WERI-Rb-1 (cell line): Measurements from ENCODE around the gene AGBL1.

Source experiments
- DNase-seq: peaks from one replicate; pipeline ENCODE4 v3.0.0-alpha.2; 2020
- H3K27ac ChIP-seq: fragments of 250-450 bp; sonication (Bioruptor Pico); 2 replicates; pipeline ENCODE4 v1.5.1; 2020; ENCODE audit warnings: mild to moderate bottlenecking, moderate library complexity
- H3K27me3 ChIP-seq: fragments of 250-450 bp; sonication (Bioruptor Pico); 2 replicates; pipeline ENCODE4 v1.5.1; 2021; ENCODE audit warnings: mild to moderate bottlenecking, low read depth, moderate library complexity; ENCODE audit not compliant: insufficient read depth, severe bottlenecking
- H3K36me3 ChIP-seq: fragments of 250-450 bp; sonication (Bioruptor Pico); 2 replicates; pipeline ENCODE4 v1.5.1; 2020; ENCODE audit warnings: mild to moderate bottlenecking, moderate library complexity
- H3K4me3 ChIP-seq: 2 replicates; pipeline ENCODE4 v1.5.1; 2011; ENCODE audit warnings: low read depth, mild to moderate bottlenecking, control low read depth, low read length
- H3K9me3 ChIP-seq: fragments of 250-450 bp; sonication (Bioruptor Pico); 2 replicates; pipeline ENCODE4 v1.5.1; 2021; ENCODE audit warnings: mild to moderate bottlenecking, moderate library complexity; ENCODE audit not compliant: severe bottlenecking
- CTCF ChIP-seq: IDR thresholded peaks from 2 replicates; pipeline ENCODE4 v1.5.1; 2011; ENCODE audit warnings: low read depth, mild to moderate bottlenecking, control low read depth, inconsistent platforms, low read length

AGBL1 gene

GRCh38 chr15:86916671-86917360 lies 837.1 kb downstream of the AGBL1 start:
- no peak overlapping the region for H3K4me3 ChIP-seq

GRCh38 chr15:86917361-86917671 lies 837.6 kb downstream of the AGBL1 start:
- no peak overlapping the region for H3K4me3 ChIP-seq
- H3K27me3 ChIP-seq: peaks cover 10% of the 10 kb centered on the region
- H3K36me3 ChIP-seq: no peaks in the 10 kb centered on the region
- no peak for TF ChIP-seq CTCF
- H3K9me3 ChIP-seq: no peaks in the 10 kb centered on the region
- H3K27ac ChIP-seq: no peak overlapping the region
- DNase-seq: no peak

More at GRCh38 chr15:86916671-86917360, 837.1 kb downstream of the AGBL1 start:
- Histone ChIP-seq H3K27me3 (peaks cover 10% of the 10 kb centered on the region), H3K36me3 (no peaks in the 10 kb centered on the region), H3K27ac (no peak overlapping the region), H3K9me3 (no peaks in the 10 kb centered on the region)
- no peak for DNase-seq
- no peak for TF ChIP-seq CTCF

- H3K27ac ChIP-seq: no peak overlapping the region
Measured at GRCh38 chr15:86919581-86919980, 839.9 kb downstream of the AGBL1 start.

GRCh38 chr15:86929461-86929860 lies 849.8 kb downstream of the AGBL1 start:
- no peak for DNase-seq
- Histone ChIP-seq H3K9me3 (no peaks in the 10 kb centered on the region), H3K4me3 (no peak overlapping the region), H3K27ac (no peak overlapping the region), H3K27me3 (no peaks in the 10 kb centered on the region), H3K36me3 (no peaks in the 10 kb centered on the region)
- no peak for TF ChIP-seq CTCF

More at GRCh38 chr15:86919581-86919980, 839.9 kb downstream of the AGBL1 start:
- Histone ChIP-seq H3K9me3 (no peaks in the 10 kb centered on the region), H3K36me3 (no peaks in the 10 kb centered on the region), H3K27me3 (peaks cover 10% of the 10 kb centered on the region), H3K4me3 (no peak overlapping the region)
- no peak for TF ChIP-seq CTCF
- DNase-seq: no peak

GRCh38 chr15:86932456-86932855 lies 852.8 kb downstream of the AGBL1 start:
- Histone ChIP-seq H3K36me3 (no peaks in the 10 kb centered on the region), H3K4me3 (no peak overlapping the region), H3K9me3 (peaks cover 2% of the 10 kb centered on the region), H3K27ac (no peak overlapping the region), H3K27me3 (no peaks in the 10 kb centered on the region)
- no peak for DNase-seq
- TF ChIP-seq CTCF: no peak

GRCh38 chr15:86935841-86936240 lies 856.2 kb downstream of the AGBL1 start:
- Histone ChIP-seq H3K36me3 (no peaks in the 10 kb centered on the region), H3K9me3 (peaks cover 2% of the 10 kb centered on the region), H3K4me3 (no peak overlapping the region), H3K27ac (no peak overlapping the region), H3K27me3 (no peaks in the 10 kb centered on the region)
- DNase-seq: no peak
- no peak for TF ChIP-seq CTCF
